GM15510 (cell line): ENCODE data around the gene GPRC5C.

ENCODE experiments used
- POLR2A ChIP-seq: IDR thresholded peaks from 3 replicates; pipeline ENCODE4 v1.6.1; 2011; ENCODE audit warnings: borderline replicate concordance; ENCODE audit not compliant: insufficient read length; ENCODE audit errors: extremely low read depth

The GPRC5C gene

GRCh38 chr17:74442291-74442669 is 10.4 kb downstream of the GPRC5C start:
- no peak for TF ChIP-seq POLR2A

GRCh38 chr17:74442670-74443515 is 11.0 kb downstream of the GPRC5C start:
- no peak for TF ChIP-seq POLR2A

GRCh38 chr17:74443516-74444296 is 11.8 kb downstream of the GPRC5C start:
- no peak for TF ChIP-seq POLR2A

GRCh38 chr17:74444406-74444805 is 12.5 kb downstream of the GPRC5C start:
- TF ChIP-seq POLR2A, result no peak

- TF ChIP-seq POLR2A, result no peak
These were observed 13.3 kb downstream of the GPRC5C start for GRCh38 chr17:74445158-74445557.

GRCh38 chr17:74446551-74447500 is 14.9 kb downstream of the GPRC5C start:
- no peak for TF ChIP-seq POLR2A

GRCh38 chr17:74447628-74448159 is 15.8 kb downstream of the GPRC5C start:
- TF ChIP-seq POLR2A, result no peak

GRCh38 chr17:74448756-74449155 is 16.9 kb downstream of the GPRC5C start:
- TF ChIP-seq POLR2A, result no peak

GRCh38 chr17:74449306-74449705 is 17.4 kb downstream of the GPRC5C start:
- no peak for TF ChIP-seq POLR2A

GRCh38 chr17:74449773-74450172 is 17.9 kb downstream of the GPRC5C start:
- TF ChIP-seq POLR2A, result no peak

- no peak for TF ChIP-seq POLR2A
These were observed 18.3 kb downstream of the GPRC5C start for GRCh38 chr17:74450231-74450630.

GRCh38 chr17:74450925-74451403 is 19.1 kb downstream of the GPRC5C start:
- TF ChIP-seq POLR2A, result no peak

GRCh38 chr17:74451557-74451956 is 19.7 kb downstream of the GPRC5C start:
- no peak for TF ChIP-seq POLR2A
